ENCODE measurements around the gene TNK1. TPM values are rescaled to one million over a fixed set of nuclear protein-coding genes. Genes with fewer than 3 reads are reported as not detected.

Gene TNK1
- total RNA-seq, 2 experiments from 2014 or later = 4.0 to 4.8 TPM

DNA sequence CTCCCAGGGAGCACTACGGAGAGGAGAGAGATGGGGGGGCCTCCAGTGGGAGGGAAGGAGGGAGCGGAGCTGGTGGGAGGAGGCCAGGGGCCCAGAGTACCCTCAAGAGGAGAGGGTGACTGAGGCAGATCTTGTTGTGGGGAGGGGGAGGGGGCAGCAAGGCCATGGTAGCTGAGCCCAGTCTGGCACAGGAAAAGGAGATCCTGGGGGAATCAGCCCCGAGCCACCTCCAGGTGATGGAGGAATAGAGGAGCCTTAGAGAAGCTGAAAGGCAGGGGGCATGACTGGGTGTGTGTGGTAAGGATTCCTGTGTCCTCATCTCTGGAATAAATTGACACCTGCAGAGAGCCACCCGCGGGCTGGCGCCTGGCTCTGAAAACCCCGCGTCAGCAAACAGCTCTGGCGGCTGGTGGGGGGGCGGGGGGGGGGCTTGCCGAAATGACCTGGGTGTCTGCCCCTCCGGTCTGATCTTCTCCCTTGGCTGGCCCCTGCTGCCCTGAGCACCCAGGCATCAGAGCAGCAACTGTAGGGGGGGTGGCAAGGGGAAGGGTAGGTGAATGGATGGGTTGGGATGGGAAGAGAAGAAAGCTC is 25.4 kb downstream of the TNK1 start:
- no peak for DNase-seq
- CTCF ChIA-PET = interaction anchor here (1.1 kb wide), 1 partner anchor 51 kb away, joined by 3 read pairs; the partner anchor contains the start of gene TMEM95
- peak overlapping the region; percentile 12 for H3K27ac Mint-ChIP-seq
- no peaks in the 10 kb centered on the region for H3K9me3 Mint-ChIP-seq
- intact Hi-C loops (cut with micrococcal nuclease) = no loop called here
- H3K4me1 Mint-ChIP-seq (ENCODE audit: low read depth) = peaks cover 19% of the 10 kb centered on the region
- peaks cover 2% of the 10 kb centered on the region for H3K27me3 Mint-ChIP-seq (ENCODE audit: low read depth)
- peaks cover 4% of the 10 kb centered on the region for H3K36me3 Mint-ChIP-seq (ENCODE audit: low read depth)
- peak overlapping the region; percentile 72 for H3K4me3 Mint-ChIP-seq

DNA sequence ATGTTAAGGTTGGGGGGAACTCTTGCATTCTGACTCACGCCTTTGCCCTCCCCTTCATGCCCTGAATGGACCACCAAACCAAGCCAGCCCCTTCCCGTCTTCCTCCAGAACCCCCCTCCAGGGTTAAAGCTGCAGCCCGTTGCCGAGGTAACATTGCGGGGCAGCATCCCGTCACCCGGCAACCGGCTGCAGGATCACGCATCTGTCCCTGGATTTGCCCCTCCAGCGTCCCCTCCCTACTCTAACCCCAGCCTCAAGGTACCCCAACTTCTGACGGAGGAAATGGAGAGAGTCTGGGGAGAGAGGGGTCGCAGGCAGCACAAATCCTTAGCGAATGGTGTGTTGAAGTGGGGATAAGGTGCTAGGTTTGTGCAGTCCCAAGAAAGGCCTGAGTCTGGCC is 26.2 kb downstream of the TNK1 start:
- no peak for DNase-seq
- intact Hi-C loops (cut with micrococcal nuclease) = no loop called here
- H3K27me3 Mint-ChIP-seq (ENCODE audit: low read depth) = peaks cover 2% of the 10 kb centered on the region
- H3K36me3 Mint-ChIP-seq (ENCODE audit: low read depth) = no peaks in the 10 kb centered on the region
- H3K9me3 Mint-ChIP-seq = no peaks in the 10 kb centered on the region
- no peak overlapping the region for H3K4me3 Mint-ChIP-seq
- no peak overlapping the region for H3K27ac Mint-ChIP-seq
- peaks cover 19% of the 10 kb centered on the region for H3K4me1 Mint-ChIP-seq (ENCODE audit: low read depth)
- CTCF ChIA-PET = interaction anchor here (1.1 kb wide), 1 partner anchor 52 kb away, joined by 3 read pairs; the partner anchor contains the start of gene TMEM95

DNA sequence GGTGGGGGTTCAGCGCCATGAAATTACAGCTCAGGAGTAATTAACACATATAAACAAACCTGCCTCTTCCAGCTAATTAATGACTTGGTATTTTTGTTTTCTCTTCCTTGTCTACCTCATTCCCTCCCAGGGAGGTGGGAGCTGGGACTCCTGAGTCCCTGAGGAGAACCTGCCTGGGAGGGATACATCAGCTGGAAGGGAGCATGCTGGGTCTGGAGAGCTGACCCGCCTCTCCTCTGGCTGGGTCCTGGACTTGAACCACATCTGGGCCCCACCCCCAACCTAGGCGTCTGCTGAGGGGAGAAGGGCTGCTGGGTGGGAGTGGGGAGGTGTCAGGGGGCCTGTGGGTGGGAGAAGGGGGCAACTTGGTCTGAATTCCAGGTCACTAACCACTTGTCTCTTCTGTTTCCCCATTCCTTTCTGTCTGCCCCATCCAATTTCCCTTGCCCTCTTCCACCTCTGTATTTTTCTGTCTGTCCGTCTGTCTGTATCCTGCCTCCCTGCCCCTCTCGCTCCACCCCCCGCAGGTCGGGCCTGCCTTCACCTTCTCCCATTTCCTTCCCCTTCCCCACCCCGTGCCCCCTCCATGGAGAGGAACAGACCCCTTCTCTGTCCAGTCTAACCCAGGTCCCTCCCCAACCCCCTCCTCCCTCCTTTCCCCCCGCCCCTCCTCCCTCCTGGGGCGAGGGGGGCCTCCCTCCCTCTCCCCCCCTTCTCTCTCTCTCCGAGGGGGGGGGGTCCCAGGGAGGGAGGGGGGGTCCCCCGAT is 26.8 kb downstream of the TNK1 start, which contains the start of gene NLGN2:
TSS of gene NLGN2 (plus strand) at position 361 of the 767 bp plus-strand sequence. CDS start 411 bp downstream, outside the sequence.
- CTCF ChIA-PET = no interaction called here
- DNase-seq = no peak
- no peak within 1 kb of the TSS for H3K27ac Mint-ChIP-seq
- peaks cover 2% of the 10 kb centered on the region for H3K27me3 Mint-ChIP-seq (ENCODE audit: low read depth)
- H3K36me3 Mint-ChIP-seq (ENCODE audit: low read depth) = no peaks in the 10 kb centered on the region
- intact Hi-C loops (cut with micrococcal nuclease) = no loop called here
- H3K9me3 Mint-ChIP-seq = no peaks in the 10 kb centered on the region
- peaks cover 18% of the 10 kb centered on the region for H3K4me1 Mint-ChIP-seq (ENCODE audit: low read depth)
- H3K4me3 Mint-ChIP-seq = peak within 1 kb of the TSS; percentile 43

DNA sequence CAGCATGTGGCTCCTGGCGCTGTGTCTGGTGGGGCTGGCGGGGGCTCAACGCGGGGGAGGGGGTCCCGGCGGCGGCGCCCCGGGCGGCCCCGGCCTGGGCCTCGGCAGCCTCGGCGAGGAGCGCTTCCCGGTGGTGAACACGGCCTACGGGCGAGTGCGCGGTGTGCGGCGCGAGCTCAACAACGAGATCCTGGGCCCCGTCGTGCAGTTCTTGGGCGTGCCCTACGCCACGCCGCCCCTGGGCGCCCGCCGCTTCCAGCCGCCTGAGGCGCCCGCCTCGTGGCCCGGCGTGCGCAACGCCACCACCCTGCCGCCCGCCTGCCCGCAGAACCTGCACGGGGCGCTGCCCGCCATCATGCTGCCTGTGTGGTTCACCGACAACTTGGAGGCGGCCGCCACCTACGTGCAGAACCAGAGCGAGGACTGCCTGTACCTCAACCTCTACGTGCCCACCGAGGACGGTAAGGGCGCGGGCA is 27.4 kb downstream of the TNK1 start:
- CTCF ChIA-PET = no interaction called here
- peak; percentile 41 for DNase-seq
- H3K4me3 Mint-ChIP-seq = no peak overlapping the region
- peaks cover 2% of the 10 kb centered on the region for H3K27me3 Mint-ChIP-seq (ENCODE audit: low read depth)
- H3K4me1 Mint-ChIP-seq (ENCODE audit: low read depth) = peaks cover 13% of the 10 kb centered on the region
- no peaks in the 10 kb centered on the region for H3K9me3 Mint-ChIP-seq
- H3K36me3 Mint-ChIP-seq (ENCODE audit: low read depth) = no peaks in the 10 kb centered on the region
- intact Hi-C loops (cut with micrococcal nuclease) = no loop called here
- H3K27ac Mint-ChIP-seq = no peak overlapping the region

DNA sequence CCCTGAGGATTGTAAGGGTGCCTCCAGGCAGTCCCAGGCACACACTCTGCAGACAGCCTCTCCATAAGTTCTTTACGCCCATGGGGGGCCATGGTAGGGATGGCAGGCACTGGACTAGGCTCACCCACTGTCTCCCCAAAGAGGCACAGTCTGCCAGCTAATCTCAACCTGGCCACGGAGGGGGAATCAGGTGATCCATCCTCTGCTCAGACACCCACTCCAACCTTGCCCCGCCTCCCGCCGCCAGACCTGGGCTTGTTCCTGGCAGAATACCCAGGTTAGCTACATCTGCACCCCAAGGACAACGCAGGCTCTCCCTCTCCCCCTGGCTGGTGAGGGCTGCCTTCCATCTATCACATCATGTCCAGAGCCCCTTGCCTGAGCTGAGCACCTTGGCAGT is 28.0 kb downstream of the TNK1 start:
- H3K36me3 Mint-ChIP-seq (ENCODE audit: low read depth) = no peaks in the 10 kb centered on the region
- no peaks in the 10 kb centered on the region for H3K9me3 Mint-ChIP-seq
- intact Hi-C loops (cut with micrococcal nuclease) = no loop called here
- CTCF ChIA-PET = interaction anchor here (0.6 kb wide), 1 partner anchor 28 kb away, joined by 3 read pairs; no protein-coding TSS in a partner anchor
- peaks cover 13% of the 10 kb centered on the region for H3K4me1 Mint-ChIP-seq (ENCODE audit: low read depth)
- H3K27ac Mint-ChIP-seq = no peak overlapping the region
- peaks cover 2% of the 10 kb centered on the region for H3K27me3 Mint-ChIP-seq (ENCODE audit: low read depth)
- H3K4me3 Mint-ChIP-seq = peak overlapping the region; percentile 13
- DNase-seq = no peak

DNA sequence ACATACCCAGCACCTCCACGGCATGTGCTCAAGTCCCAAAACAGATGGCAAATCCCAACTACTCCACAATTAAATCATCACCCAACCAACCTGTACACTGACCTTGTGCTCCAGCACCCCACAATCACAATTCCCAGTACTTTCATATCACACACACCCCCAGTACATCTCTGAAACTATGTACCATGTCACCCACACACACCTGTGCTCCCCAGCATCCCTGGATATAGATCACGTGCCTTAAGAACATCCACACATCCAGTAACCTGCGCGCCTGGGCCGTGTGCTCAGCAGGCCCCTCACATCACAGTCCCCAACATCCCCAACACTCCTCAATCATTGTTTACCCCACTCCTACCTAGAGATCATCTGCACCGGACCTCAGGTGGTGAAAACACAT is 28.8 kb downstream of the TNK1 start:
- no peak overlapping the region for H3K27ac Mint-ChIP-seq
- no peak overlapping the region for H3K4me3 Mint-ChIP-seq

DNA sequence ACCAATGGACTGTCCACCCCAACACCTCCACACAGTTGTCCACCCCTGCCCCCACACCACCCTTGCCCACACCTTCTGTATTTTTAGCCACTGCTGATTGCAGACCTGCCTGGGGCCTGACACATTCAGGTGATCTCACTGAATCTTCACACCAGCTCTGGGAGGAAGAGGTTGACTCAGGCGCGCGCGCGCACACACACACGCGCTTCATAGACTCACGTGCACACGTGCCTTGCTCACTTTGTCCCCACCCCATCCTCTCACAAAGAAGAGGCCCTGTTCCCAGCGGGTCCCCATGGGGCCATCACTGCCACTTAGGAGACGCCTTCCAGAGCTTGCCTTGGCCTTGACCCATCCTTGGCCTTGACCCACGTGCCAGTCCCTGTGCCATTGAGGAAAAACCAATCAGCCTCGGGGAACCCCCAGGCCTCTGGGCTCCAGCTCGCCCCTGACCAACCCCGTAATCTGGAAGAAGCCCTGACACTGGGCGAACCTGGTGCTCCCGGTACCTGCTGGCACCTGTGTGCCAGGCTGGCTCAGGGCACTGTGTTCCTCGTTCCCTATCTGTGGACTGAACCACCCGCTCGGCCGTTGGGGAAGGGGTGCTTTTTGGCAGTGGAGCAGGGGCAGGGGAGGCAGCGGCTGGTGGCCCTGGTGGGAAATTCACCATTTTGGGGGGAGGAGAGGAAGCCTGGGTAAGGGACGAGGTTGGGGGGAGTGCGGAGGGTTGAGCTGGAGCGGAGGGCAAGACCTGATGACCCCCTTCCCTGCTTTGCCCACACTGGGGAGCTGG is 29.9 kb downstream of the TNK1 start:
- H3K27me3 Mint-ChIP-seq (ENCODE audit: low read depth) = peaks cover 2% of the 10 kb centered on the region
- no peaks in the 10 kb centered on the region for H3K36me3 Mint-ChIP-seq (ENCODE audit: low read depth)
- H3K4me1 Mint-ChIP-seq (ENCODE audit: low read depth) = peaks cover 9% of the 10 kb centered on the region
- no peak overlapping the region for H3K27ac Mint-ChIP-seq
- no peak overlapping the region for H3K4me3 Mint-ChIP-seq
- DNase-seq = no peak
- intact Hi-C loops (cut with micrococcal nuclease) = no loop called here
- H3K9me3 Mint-ChIP-seq = no peaks in the 10 kb centered on the region
- CTCF ChIA-PET = no interaction called here

More for the DNA sequence above, 28.8 kb downstream of the TNK1 start:
- CTCF ChIA-PET = interaction anchor here (0.6 kb wide), 1 partner anchor 27 kb away, joined by 3 read pairs; no protein-coding TSS in a partner anchor
- intact Hi-C loops (cut with micrococcal nuclease) = no loop called here
- DNase-seq = no peak
- Mint-ChIP-seq H3K36me3 (ENCODE audit: low read depth) (no peaks in the 10 kb centered on the region), H3K9me3 (no peaks in the 10 kb centered on the region), H3K27me3 (ENCODE audit: low read depth) (peaks cover 2% of the 10 kb centered on the region), H3K4me1 (ENCODE audit: low read depth) (peaks cover 13% of the 10 kb centered on the region)

DNA sequence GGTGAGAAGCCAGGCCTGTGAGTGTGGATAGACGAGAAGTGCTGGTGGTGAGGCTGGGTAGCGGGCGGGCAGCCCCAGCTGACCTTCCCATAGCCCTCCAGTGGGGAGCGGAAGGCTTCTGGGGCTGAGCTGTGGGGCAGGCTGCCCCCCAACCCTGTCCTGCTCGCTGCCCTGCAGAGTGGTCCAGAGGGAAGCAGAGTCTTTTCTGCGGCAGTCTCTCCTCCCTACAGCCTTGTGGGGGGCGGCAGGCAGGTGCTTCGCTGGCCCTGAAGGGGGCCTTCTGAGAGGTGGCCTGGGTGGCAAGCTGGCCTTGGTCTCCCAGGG is 30.5 kb downstream of the TNK1 start:
- no peak overlapping the region for H3K4me3 Mint-ChIP-seq
- peaks cover 5% of the 10 kb centered on the region for H3K4me1 Mint-ChIP-seq (ENCODE audit: low read depth)
- H3K36me3 Mint-ChIP-seq (ENCODE audit: low read depth) = no peaks in the 10 kb centered on the region
- H3K27me3 Mint-ChIP-seq (ENCODE audit: low read depth) = no peaks in the 10 kb centered on the region
- CTCF ChIA-PET = no interaction called here
- intact Hi-C loops (cut with micrococcal nuclease) = no loop called here
- H3K9me3 Mint-ChIP-seq = no peaks in the 10 kb centered on the region
- no peak for DNase-seq
- no peak overlapping the region for H3K27ac Mint-ChIP-seq

DNA sequence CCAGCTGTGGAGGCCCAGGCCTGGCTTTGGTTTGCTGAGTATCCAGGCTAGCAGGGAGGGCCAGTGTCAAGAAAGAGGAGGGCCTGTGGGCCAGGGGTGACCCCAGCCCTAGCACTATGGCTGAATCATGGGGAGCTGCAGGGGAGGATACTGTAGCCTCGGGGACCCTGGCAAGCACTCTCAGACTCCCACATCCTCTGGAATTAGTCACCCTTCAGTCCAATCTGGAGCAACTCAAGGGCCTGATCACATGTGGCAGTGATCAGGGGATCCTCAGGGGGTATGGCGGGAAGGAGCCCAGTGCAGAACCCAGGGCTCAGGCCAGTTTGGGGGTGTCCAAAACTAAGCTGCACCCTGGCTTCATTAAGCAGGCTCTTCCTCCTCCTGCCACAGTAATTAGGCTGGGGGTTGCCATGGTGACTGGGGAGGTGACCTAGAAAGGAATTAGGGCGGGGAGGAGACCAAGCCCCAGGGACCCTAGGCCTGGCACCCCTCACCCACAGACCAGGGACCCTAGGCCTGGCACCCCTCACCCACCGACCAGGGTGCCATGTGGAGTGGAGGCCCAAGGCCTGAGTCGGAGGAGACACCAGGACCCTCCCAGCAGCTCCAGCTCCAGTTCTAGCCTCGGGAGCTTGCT is 32.6 kb downstream of the TNK1 start:
- no peak for DNase-seq
- Mint-ChIP-seq H3K9me3 (no peaks in the 10 kb centered on the region), H3K4me3 (no peak overlapping the region), H3K4me1 (ENCODE audit: low read depth) (no peaks in the 10 kb centered on the region), H3K27me3 (ENCODE audit: low read depth) (no peaks in the 10 kb centered on the region), H3K27ac (no peak overlapping the region), H3K36me3 (ENCODE audit: low read depth) (no peaks in the 10 kb centered on the region)
- intact Hi-C loops (cut with micrococcal nuclease) = no loop called here
- CTCF ChIA-PET = interaction anchor here (1.4 kb wide), 1 partner anchor 23 kb away, joined by 4 read pairs; no protein-coding TSS in a partner anchor

DNA sequence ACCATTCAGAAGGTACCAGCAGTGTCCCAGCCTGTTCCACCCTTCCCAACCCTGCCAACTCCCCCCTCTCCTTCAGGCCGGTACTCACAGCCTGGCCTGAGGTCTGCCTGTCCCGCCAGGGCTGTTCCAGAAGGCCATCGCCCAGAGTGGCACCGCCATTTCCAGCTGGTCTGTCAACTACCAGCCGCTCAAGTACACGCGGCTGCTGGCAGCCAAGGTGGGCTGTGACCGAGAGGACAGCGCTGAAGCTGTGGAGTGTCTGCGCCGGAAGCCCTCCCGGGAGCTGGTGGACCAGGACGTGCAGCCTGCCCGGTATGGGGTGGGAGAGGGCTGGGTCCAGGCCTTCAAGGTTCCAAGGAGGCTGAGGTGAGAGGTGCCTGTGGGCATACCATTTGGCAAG is 33.9 kb downstream of the TNK1 start:
- DNase-seq = no peak
- Mint-ChIP-seq H3K27ac (no peak overlapping the region), H3K4me1 (ENCODE audit: low read depth) (no peaks in the 10 kb centered on the region), H3K4me3 (no peak overlapping the region), H3K27me3 (ENCODE audit: low read depth) (no peaks in the 10 kb centered on the region), H3K36me3 (ENCODE audit: low read depth) (no peaks in the 10 kb centered on the region), H3K9me3 (no peaks in the 10 kb centered on the region)
- CTCF ChIA-PET = no interaction called here
- intact Hi-C loops (cut with micrococcal nuclease) = no loop called here

DNA sequence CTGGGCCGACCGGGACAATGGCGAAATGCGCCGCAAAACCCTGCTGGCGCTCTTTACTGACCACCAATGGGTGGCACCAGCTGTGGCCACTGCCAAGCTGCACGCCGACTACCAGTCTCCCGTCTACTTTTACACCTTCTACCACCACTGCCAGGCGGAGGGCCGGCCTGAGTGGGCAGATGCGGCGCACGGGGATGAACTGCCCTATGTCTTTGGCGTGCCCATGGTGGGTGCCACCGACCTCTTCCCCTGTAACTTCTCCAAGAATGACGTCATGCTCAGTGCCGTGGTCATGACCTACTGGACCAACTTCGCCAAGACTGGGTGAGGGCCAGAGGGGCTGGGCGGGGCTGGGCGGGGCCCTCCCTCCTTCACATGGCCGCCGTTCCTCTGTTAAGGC is 34.9 kb downstream of the TNK1 start:
- no peaks in the 10 kb centered on the region for H3K36me3 Mint-ChIP-seq (ENCODE audit: low read depth)
- no peak overlapping the region for H3K27ac Mint-ChIP-seq
- no peak for DNase-seq
- H3K9me3 Mint-ChIP-seq = no peaks in the 10 kb centered on the region
- no peak overlapping the region for H3K4me3 Mint-ChIP-seq
- H3K4me1 Mint-ChIP-seq (ENCODE audit: low read depth) = no peaks in the 10 kb centered on the region
- intact Hi-C loops (cut with micrococcal nuclease) = no loop called here
- CTCF ChIA-PET = no interaction called here
- H3K27me3 Mint-ChIP-seq (ENCODE audit: low read depth) = no peaks in the 10 kb centered on the region

DNA sequence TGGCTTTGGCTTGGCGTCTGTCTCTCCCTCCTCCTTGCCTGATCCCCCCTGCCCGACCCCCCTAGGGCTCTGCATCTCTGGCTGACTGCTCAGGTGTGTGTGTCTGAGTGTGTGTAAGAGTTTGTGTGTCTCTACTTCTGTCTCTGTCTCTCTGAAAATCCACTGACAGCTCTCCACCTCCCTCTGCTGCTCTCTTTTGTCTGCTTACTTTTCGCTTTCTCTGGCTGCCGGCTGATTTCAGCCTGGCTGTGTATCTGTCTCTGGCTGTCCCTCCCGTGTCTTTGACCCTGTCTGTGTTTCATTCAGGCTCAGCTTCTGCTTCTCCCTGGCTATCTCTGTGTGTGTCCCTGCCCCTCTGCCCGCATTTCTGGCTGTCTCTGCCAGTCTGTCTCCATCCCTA is 35.4 kb downstream of the TNK1 start:
- Mint-ChIP-seq H3K4me1 (ENCODE audit: low read depth) (no peaks in the 10 kb centered on the region), H3K4me3 (no peak overlapping the region), H3K36me3 (ENCODE audit: low read depth) (no peaks in the 10 kb centered on the region), H3K9me3 (no peaks in the 10 kb centered on the region), H3K27me3 (ENCODE audit: low read depth) (no peaks in the 10 kb centered on the region), H3K27ac (no peak overlapping the region)
- CTCF ChIA-PET = no interaction called here
- DNase-seq = no peak
- intact Hi-C loops (cut with micrococcal nuclease) = no loop called here

Measured in activated naive CD4-positive, alpha-beta T cell treated with anti-CD3 and anti-CD28 coated beads for 36 hours (primary cell).